Ishikawa (cell line): ENCODE results near the gene CMSS1.

ENCODE experiments used
- CEBPB ChIP-seq: IDR thresholded peaks from 2 replicates; pipeline ENCODE4 v1.6.1; 2012
- CREB1 ChIP-seq: IDR thresholded peaks from 2 replicates; pipeline ENCODE4 v1.6.1; 2012; ENCODE audit warnings: low read depth
- EGR1 ChIP-seq: IDR thresholded peaks from 2 replicates; pipeline ENCODE4 v1.6.1; 2012
- EP300 ChIP-seq: IDR thresholded peaks from 2 replicates; pipeline ENCODE4 v1.6.1; 2012; ENCODE audit warnings: borderline replicate concordance
- FOXM1 ChIP-seq: IDR thresholded peaks from 2 replicates; pipeline ENCODE4 v1.6.1; 2012; ENCODE audit warnings: low read depth, borderline replicate concordance
- MAX ChIP-seq: IDR thresholded peaks from 2 replicates; pipeline ENCODE4 v1.6.1; 2012
- NFIC ChIP-seq: IDR thresholded peaks from 2 replicates; pipeline ENCODE4 v1.6.1; 2012
- RAD21 ChIP-seq: IDR thresholded peaks from 2 replicates; pipeline ENCODE4 v1.6.1; 2012; ENCODE audit warnings: low read depth
- REST ChIP-seq: IDR thresholded peaks from 2 replicates; pipeline ENCODE4 v1.6.1; 2012; ENCODE audit warnings: low read depth, mild to moderate bottlenecking
- TAF1 ChIP-seq: IDR thresholded peaks from 2 replicates; pipeline ENCODE4 v1.6.1; 2012; ENCODE audit warnings: low read depth, mild to moderate bottlenecking
- TCF12 ChIP-seq: IDR thresholded peaks from 2 replicates; pipeline ENCODE4 v1.6.1; 2012; ENCODE audit warnings: low read depth
- TEAD4 ChIP-seq: IDR thresholded peaks from 2 replicates; pipeline ENCODE4 v1.6.1; 2012
- USF1 ChIP-seq: IDR thresholded peaks from 2 replicates; pipeline ENCODE4 v1.6.1; 2012
- YY1 ChIP-seq: IDR thresholded peaks from 2 replicates; pipeline ENCODE4 v1.6.1; 2012; ENCODE audit warnings: low read depth
- ZBTB7A ChIP-seq: IDR thresholded peaks from 2 replicates; pipeline ENCODE4 v1.6.1; 2012; ENCODE audit warnings: low read depth

The CMSS1 gene

GRCh38 chr3:99911433-99911832 lies 93.8 kb downstream of the CMSS1 start:
- TF ChIP-seq YY1 (no peak), TEAD4 (no peak), NFIC (no peak), ZBTB7A (no peak), EP300 (0 out of 2 replicates have a peak, but pooled peaks have one; percentile 15)

GRCh38 chr3:99915906-99916432 lies 98.3 kb downstream of the CMSS1 start:
- TF ChIP-seq TCF12 (no peak), RAD21 (no peak), USF1 (no peak), CREB1 (no peak), YY1 (no peak), MAX (no peak), FOXM1 (no peak), ZBTB7A (no peak), TEAD4 (no peak), EGR1 (no peak), CEBPB (no peak), REST (no peak), TAF1 (no peak), EP300 (no peak), NFIC (no peak)

- TF ChIP-seq MAX = no peak
- TF ChIP-seq CEBPB = no peak
- TF ChIP-seq TAF1 = no peak
- no peak for TF ChIP-seq TEAD4
- no peak for TF ChIP-seq TCF12
- TF ChIP-seq NFIC = no peak
- no peak for TF ChIP-seq FOXM1
- no peak for TF ChIP-seq ZBTB7A
- no peak for TF ChIP-seq EGR1
- no peak for TF ChIP-seq YY1
- no peak for TF ChIP-seq REST
- no peak for TF ChIP-seq EP300
- TF ChIP-seq USF1 = no peak
These were observed 101.1 kb downstream of the CMSS1 start for GRCh38 chr3:99918715-99919114.

- TF ChIP-seq TAF1 (no peak), TEAD4 (no peak), FOXM1 (no peak), YY1 (no peak), RAD21 (no peak), EP300 (no peak), EGR1 (no peak)
These were observed 102.0 kb downstream of the CMSS1 start for GRCh38 chr3:99919694-99920093.

- TF ChIP-seq MAX (no peak), NFIC (peak; percentile 45; the same call in 1 of the 2 replicates)
These were observed 103.1 kb downstream of the CMSS1 start for GRCh38 chr3:99920481-99921376.

- TF ChIP-seq ZBTB7A = no peak
- TF ChIP-seq NFIC = no peak
- TF ChIP-seq TAF1 = no peak
- no peak for TF ChIP-seq EGR1
- no peak for TF ChIP-seq YY1
- no peak for TF ChIP-seq CREB1
- TF ChIP-seq TEAD4 = no peak
- TF ChIP-seq REST = no peak
- no peak for TF ChIP-seq RAD21
These were observed 103.7 kb downstream of the CMSS1 start for GRCh38 chr3:99921377-99921695.
